ENCODE data around the gene CRYBG3. TPM values are rescaled to one million over a fixed set of nuclear protein-coding genes. Genes with fewer than 3 reads are reported as not detected.

CRYBG3 gene
- total and polyA plus RNA-seq, 5 donors, result 9.5 to 23.4 (median 22.7) TPM

DNA sequence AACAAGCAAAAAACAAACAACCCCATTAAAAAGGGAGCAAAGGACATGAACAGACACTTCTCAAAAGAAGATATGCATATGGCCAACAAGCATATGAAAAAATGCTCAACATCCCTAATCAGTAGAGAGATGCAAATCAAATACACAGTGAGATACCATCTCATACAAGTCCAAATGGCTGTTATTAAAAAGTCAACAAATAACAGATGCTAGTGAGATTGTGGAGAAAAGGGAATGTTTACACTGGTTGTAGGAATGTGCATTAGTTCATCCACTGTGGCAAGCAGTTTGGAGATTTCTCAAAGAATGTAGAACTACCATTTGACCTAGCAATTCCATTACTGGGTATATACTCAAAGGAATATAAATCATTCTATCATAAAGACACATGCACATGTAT is 105.9 kb downstream of the CRYBG3 start:
- H3K4me3 ChIP-seq (ENCODE audit: low read length), result no peak overlapping the region
- DNase-seq (no peak), ATAC-seq (no peak)
- no peaks in the 10 kb centered on the region for H3K9me3 ChIP-seq (ENCODE audit: control insufficient read depth, low read length)
- no peaks in the 10 kb centered on the region for H3K4me1 ChIP-seq (ENCODE audit: control insufficient read depth, insufficient read depth, low read length)
- intact Hi-C loops (cut with DNase I), result no loop called here
- no peaks in the 10 kb centered on the region for H3K27me3 ChIP-seq (ENCODE audit: control insufficient read depth, insufficient read depth)
- H3K27ac ChIP-seq (ENCODE audit: low read length), result no peak overlapping the region

DNA sequence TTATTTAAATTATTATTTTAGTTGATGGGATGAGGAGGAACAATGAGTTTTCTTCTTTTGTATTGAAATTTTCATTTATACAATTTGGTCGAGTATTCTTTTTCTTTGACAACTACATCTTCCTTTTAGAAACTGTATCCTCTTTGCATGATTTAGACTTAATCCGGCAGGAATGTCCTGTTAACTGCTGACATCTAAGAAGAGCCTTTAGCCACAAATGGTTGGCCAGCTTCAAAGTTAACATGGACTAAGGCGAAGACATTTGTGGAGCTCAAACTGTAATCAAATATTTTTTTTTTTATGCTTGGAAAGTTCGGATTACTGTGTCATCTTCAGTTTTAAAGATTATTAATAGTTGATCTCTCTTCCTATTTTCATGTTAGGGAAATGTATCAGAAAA is 107.2 kb downstream of the CRYBG3 start:
- no peak for DNase-seq
- ATAC-seq, result no peak
- H3K4me3 ChIP-seq (ENCODE audit: low read length), result no peak overlapping the region
- H3K27ac ChIP-seq (ENCODE audit: low read length), result no peak overlapping the region
- no peaks in the 10 kb centered on the region for H3K9me3 ChIP-seq (ENCODE audit: control insufficient read depth, low read length)
- intact Hi-C loops (cut with DNase I), result no loop called here
- H3K4me1 ChIP-seq (ENCODE audit: control insufficient read depth, insufficient read depth, low read length), result no peaks in the 10 kb centered on the region
- WGBS, result 77% methylated on average over 4 of the region's 4 CpGs
- H3K27me3 ChIP-seq (ENCODE audit: control insufficient read depth, insufficient read depth), result no peaks in the 10 kb centered on the region

DNA sequence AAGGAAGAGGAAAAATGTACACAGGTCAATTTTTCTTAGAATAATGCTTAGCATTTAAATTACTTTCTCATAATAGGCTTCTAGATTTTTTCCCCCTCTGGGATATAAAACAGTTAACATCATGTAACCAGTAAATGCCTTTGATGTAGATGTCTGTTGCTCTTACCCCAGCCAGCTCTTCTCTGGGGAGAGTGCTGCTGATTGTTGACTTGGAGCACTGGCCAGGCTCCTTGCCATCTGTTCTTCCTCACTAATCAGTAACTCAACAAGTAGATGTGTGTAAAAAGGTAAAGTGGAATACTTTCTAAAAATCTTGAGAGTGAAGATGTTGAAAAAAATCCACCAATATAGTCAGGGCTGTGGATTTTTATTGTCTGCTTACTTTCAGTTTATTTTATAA is 108.2 kb downstream of the CRYBG3 start:
- DNase-seq, result peak in 1 of 3 donors; percentile 54
- intact Hi-C loops (cut with DNase I), result loop anchor here in 1 of 4 donors (10.0 kb wide), 1 partner anchor 135 kb away; no protein-coding TSS in a partner anchor
- peak in 1 of 2 donors; percentile 52 for ATAC-seq

DNA sequence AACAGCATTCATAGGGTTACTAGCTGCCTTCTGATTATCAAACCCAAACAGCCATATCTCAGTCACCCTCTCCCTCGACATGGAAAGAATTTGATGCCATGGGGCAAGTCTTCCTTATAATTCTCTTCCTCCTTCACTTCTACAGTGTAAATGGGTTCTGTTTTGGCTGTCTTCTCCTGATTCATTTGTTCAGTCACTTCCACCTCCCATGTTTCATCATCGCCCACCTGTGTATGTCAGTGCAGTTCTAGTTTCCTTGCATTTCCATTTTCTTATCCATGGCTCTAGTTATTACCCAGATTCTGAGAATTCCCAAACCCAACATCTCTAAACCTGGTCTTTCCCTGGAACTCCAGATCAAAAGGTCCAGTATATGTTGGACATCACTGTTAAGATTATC is 109.4 kb downstream of the CRYBG3 start:
- H3K4me1 ChIP-seq (ENCODE audit: control insufficient read depth, insufficient read depth, low read length), result no peaks in the 10 kb centered on the region
- no peaks in the 10 kb centered on the region for H3K27me3 ChIP-seq (ENCODE audit: control insufficient read depth, insufficient read depth)
- intact Hi-C loops (cut with DNase I), result loop anchor here in 1 of 4 donors (10.0 kb wide), 1 partner anchor 136 kb away; no protein-coding TSS in a partner anchor
- H3K9me3 ChIP-seq (ENCODE audit: control insufficient read depth, low read length), result no peaks in the 10 kb centered on the region
- DNase-seq, result no peak
- WGBS, result 56% methylated on average over 2 of the region's 2 CpGs
- H3K4me3 ChIP-seq (ENCODE audit: low read length), result no peak overlapping the region
- no peak overlapping the region for H3K27ac ChIP-seq (ENCODE audit: low read length)
- ATAC-seq, result no peak

More for the DNA sequence above, 108.2 kb downstream of the CRYBG3 start:
- H3K9me3 ChIP-seq (ENCODE audit: control insufficient read depth, low read length), result no peaks in the 10 kb centered on the region
- no peaks in the 10 kb centered on the region for H3K4me1 ChIP-seq (ENCODE audit: control insufficient read depth, insufficient read depth, low read length)
- H3K4me3 ChIP-seq (ENCODE audit: low read length), result no peak overlapping the region
- no peak overlapping the region for H3K27ac ChIP-seq (ENCODE audit: low read length)
- H3K27me3 ChIP-seq (ENCODE audit: control insufficient read depth, insufficient read depth), result no peaks in the 10 kb centered on the region

DNA sequence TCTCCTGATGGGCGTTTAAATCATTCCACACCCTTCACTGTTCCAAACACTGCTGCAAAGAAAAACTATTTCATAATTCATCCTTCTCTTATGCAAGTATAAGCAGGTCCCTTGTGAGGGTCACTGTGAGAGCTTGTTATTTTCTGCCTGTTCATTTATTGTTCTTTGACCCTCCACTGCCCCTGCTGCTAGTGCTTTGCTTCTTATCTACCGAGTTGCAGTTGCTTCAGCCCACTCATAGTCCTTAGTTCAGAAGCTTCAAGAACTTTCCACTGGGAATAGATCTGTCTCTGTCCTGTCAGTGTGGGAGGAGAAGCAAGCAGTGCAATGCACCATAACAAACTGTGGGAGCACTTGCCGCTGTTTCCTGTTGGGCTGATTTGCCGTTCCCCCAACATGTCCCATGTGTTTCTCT is 110.6 kb downstream of the CRYBG3 start:
- DNase-seq (peak in 2 of 3 donors; percentile 14 to 39), ATAC-seq (peak; percentile 81 to 90)
- H3K27me3 ChIP-seq (ENCODE audit: control insufficient read depth, insufficient read depth), result no peaks in the 10 kb centered on the region
- WGBS, result 35% methylated on average over 4 of the region's 4 CpGs
- H3K9me3 ChIP-seq (ENCODE audit: control insufficient read depth, low read length), result no peaks in the 10 kb centered on the region
- intact Hi-C loops (cut with DNase I), result loop anchor here in 1 of 4 donors (10.0 kb wide), 1 partner anchor 138 kb away; no protein-coding TSS in a partner anchor
- H3K4me1 ChIP-seq (ENCODE audit: control insufficient read depth, insufficient read depth, low read length), result no peaks in the 10 kb centered on the region
- H3K4me3 ChIP-seq (ENCODE audit: low read length), result no peak overlapping the region
- no peak overlapping the region for H3K27ac ChIP-seq (ENCODE audit: low read length)

DNA sequence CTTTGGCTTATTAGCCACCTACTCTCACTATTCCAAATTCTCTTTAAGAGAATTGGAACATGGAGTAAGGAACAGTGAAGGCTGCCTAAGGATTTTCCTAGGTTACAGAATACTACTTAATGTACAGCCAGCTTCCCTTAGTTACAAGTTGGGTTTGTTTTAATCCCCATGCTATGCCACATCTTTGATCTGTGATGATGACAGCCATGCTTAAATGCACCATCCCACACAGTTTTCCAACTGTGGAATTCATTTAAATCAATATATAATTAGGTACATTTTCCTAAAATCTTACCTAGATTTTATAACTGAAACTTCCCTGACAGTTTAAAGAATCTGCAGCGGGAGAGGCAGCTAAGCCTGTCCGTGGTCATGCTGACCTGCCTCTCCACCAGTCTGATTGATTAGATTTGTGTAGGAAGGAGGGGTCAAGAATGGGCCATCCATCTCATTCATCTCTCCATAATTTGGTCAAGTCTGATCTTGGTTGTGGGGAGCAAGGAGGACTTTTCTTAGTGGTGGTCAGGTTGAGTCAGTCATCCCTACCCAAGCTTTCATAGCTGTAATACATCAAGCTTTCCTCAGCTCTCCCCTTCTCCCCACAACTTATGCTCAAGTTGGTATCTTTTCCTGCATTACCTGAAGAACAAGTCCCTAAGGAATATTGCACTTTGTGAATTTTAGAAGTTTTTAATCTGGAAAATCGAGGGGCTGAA is 113.3 kb downstream of the CRYBG3 start:
- no peak overlapping the region for H3K4me3 ChIP-seq (ENCODE audit: low read length)
- ATAC-seq (no peak), DNase-seq (no peak)
- WGBS, result 97% methylated on average over 3 of the region's 3 CpGs
- H3K27me3 ChIP-seq (ENCODE audit: control insufficient read depth, insufficient read depth), result no peaks in the 10 kb centered on the region
- H3K27ac ChIP-seq (ENCODE audit: low read length), result no peak overlapping the region
- intact Hi-C loops (cut with DNase I), result loop anchor here in 1 of 4 donors (10.0 kb wide), 1 partner anchor 140 kb away; no protein-coding TSS in a partner anchor
- no peaks in the 10 kb centered on the region for H3K4me1 ChIP-seq (ENCODE audit: control insufficient read depth, insufficient read depth, low read length)
- no peaks in the 10 kb centered on the region for H3K9me3 ChIP-seq (ENCODE audit: control insufficient read depth, low read length)

DNA sequence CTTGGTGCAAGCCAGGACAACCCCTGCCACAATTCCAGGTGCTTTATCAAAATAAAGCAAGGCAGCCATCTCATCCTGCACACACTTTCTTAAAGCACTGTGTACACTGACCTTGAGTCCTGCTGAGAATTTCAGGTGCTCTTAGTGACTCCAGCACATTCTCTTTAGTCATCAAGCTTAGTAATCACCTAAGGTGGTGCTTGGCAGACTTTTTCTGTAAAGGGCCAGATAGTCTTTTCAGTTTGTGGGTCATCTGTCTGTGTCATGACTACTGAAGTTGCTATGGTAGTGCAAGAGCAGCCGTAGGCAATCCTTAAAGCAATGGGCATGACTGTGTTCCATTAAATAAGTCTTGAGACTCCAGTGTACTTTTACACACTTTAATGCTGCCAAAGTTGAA is 114.0 kb downstream of the CRYBG3 start:
- no peak for ATAC-seq
- Histone ChIP-seq H3K27ac (ENCODE audit: low read length) (no peak overlapping the region), H3K27me3 (ENCODE audit: control insufficient read depth, insufficient read depth) (no peaks in the 10 kb centered on the region), H3K9me3 (ENCODE audit: control insufficient read depth, low read length) (no peaks in the 10 kb centered on the region), H3K4me3 (ENCODE audit: low read length) (no peak overlapping the region), H3K4me1 (ENCODE audit: control insufficient read depth, insufficient read depth, low read length) (no peaks in the 10 kb centered on the region)
- 100% methylated on average over 1 of the region's 1 CpG for WGBS
- intact Hi-C loops (cut with DNase I), result loop anchor here in 1 of 4 donors (10.0 kb wide), 1 partner anchor 141 kb away; no protein-coding TSS in a partner anchor
- no peak for DNase-seq

DNA sequence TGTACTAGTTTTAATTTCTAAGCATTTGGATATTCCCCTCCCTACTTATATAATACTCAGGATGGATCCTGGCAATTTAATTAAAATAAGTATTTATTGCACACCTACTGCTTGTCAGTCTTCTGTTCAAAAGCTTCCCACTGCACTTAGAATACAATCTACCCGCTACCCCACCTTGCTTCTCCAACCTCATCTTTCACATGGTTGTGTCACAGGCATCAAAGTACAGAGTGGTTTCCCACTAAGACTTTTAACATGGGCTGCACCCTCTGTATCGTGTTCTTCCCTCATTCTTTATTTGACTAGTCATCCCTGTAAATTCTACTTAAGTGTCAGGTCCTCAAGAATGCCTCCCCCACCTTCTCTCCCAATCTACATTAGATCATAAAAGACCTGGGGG is 115.4 kb downstream of the CRYBG3 start:
- WGBS, result 93% methylated on average over 2 of the region's 2 CpGs
- Histone ChIP-seq H3K9me3 (ENCODE audit: control insufficient read depth, low read length) (no peaks in the 10 kb centered on the region), H3K4me3 (ENCODE audit: low read length) (no peak overlapping the region), H3K4me1 (ENCODE audit: control insufficient read depth, insufficient read depth, low read length) (no peaks in the 10 kb centered on the region), H3K27ac (ENCODE audit: low read length) (no peak overlapping the region), H3K27me3 (ENCODE audit: control insufficient read depth, insufficient read depth) (no peaks in the 10 kb centered on the region)
- intact Hi-C loops (cut with DNase I), result loop anchor here in 1 of 4 donors (10.0 kb wide), 1 partner anchor 142 kb away; no protein-coding TSS in a partner anchor
- no peak for DNase-seq
- ATAC-seq, result no peak

DNA sequence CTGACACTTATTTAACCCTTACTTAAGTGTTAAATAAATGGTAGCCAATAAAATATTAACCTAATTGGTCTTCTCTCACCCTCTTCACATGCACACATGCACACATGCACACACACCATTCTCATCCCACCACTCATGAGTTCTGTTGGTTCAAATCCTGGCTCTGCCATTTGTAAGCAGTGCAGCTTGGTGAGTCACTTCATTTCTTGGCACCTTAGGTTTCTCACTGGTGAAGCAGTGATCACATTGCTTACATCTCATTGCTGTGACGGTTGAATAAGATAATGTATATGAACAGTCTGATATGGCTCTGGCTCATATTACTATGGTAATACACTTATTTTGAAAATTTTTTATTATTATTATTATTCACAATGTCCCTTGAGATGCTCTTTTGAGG is 116.6 kb downstream of the CRYBG3 start:
- no peaks in the 10 kb centered on the region for H3K4me1 ChIP-seq (ENCODE audit: control insufficient read depth, insufficient read depth, low read length)
- DNase-seq, result no peak
- no peak overlapping the region for H3K27ac ChIP-seq (ENCODE audit: low read length)
- ATAC-seq, result no peak
- intact Hi-C loops (cut with DNase I), result loop anchor here in 1 of 4 donors (10.0 kb wide), 1 partner anchor 144 kb away; no protein-coding TSS in a partner anchor
- H3K27me3 ChIP-seq (ENCODE audit: control insufficient read depth, insufficient read depth), result no peaks in the 10 kb centered on the region
- no peak overlapping the region for H3K4me3 ChIP-seq (ENCODE audit: low read length)
- H3K9me3 ChIP-seq (ENCODE audit: control insufficient read depth, low read length), result no peaks in the 10 kb centered on the region
- WGBS, result 81% methylated on average over 1 of the region's 1 CpG

DNA sequence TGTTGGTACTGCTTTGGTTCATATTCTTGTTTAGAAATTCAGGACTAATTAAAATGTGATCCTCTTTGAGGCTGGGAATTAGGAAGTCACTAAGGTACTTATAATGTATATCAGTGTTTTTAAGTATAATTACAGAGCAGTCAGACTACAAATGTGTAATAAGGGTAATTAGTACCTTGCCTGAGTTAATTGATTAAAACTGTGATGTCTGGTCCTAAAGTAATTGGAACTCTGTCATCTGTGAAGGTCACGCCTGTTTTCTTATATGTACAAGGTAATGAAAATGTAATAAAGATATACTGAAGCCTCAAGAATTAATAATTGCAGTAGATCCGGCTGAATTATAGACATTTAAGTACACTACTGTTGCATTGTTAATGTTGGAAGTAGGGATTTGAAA is 117.6 kb downstream of the CRYBG3 start:
- intact Hi-C loops (cut with DNase I), result loop anchor here in 1 of 4 donors (10.0 kb wide), 1 partner anchor 145 kb away; no protein-coding TSS in a partner anchor
- Histone ChIP-seq H3K27ac (ENCODE audit: low read length) (no peak overlapping the region), H3K4me3 (ENCODE audit: low read length) (no peak overlapping the region), H3K27me3 (ENCODE audit: control insufficient read depth, insufficient read depth) (no peaks in the 10 kb centered on the region), H3K9me3 (ENCODE audit: control insufficient read depth, low read length) (no peaks in the 10 kb centered on the region), H3K4me1 (ENCODE audit: control insufficient read depth, insufficient read depth, low read length) (no peaks in the 10 kb centered on the region)
- 94% methylated on average over 2 of the region's 2 CpGs for WGBS
- DNase-seq (no peak), ATAC-seq (no peak)

DNA sequence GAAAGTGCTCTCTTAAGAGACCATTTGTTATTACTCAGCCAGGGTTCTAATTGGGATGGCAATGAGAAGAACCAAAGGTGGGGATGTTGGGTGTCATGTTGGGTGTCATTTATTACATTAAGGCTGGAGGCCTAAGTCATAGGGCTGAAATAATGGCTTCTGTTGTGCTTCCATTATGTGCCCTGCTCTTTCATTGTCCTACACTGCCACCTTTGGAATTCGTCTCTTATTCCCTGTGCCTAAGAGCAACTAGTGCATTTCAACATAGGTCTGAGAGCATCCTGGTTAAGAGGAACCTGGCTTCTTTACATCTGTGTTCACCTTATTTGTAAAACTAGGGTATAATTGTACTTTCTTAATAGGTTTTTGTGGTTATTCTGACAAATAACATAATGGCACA is 118.2 kb downstream of the CRYBG3 start:
- intact Hi-C loops (cut with DNase I), result loop anchor here in 1 of 4 donors (10.0 kb wide), 1 partner anchor 115 kb away; the partner anchor contains the start of gene CRYBG3
- ATAC-seq (peak; percentile 31 to 43), DNase-seq (no peak)
- Histone ChIP-seq H3K9me3 (ENCODE audit: control insufficient read depth, low read length) (no peaks in the 10 kb centered on the region), H3K27me3 (ENCODE audit: control insufficient read depth, insufficient read depth) (no peaks in the 10 kb centered on the region), H3K4me1 (ENCODE audit: control insufficient read depth, insufficient read depth, low read length) (no peaks in the 10 kb centered on the region), H3K27ac (ENCODE audit: low read length) (no peak overlapping the region), H3K4me3 (ENCODE audit: low read length) (no peak overlapping the region)
- WGBS, result 61% methylated on average over 1 of the region's 1 CpG
